ACHN (cell line): ENCODE measurements around the gene GRM4.

Source experiments
- DNase-seq: peaks from one replicate; pipeline ENCODE4 v3.0.0-alpha.2; 2015
- in situ Hi-C: cut with HindIII; loops from 2 replicates; pipeline ENCODE4 v1.10.0; 2017; ENCODE audit warnings: low sequenced_read_pairs, low pct_ligation_motif_present, low pct_unique_long_range_greater_than_20kb

The GRM4 gene

GRCh38 chr6:34096193-34096592 is 49.7 kb downstream of the GRM4 start:
- DNase-seq = no peak
- in situ Hi-C loops = no loop called here

GRCh38 chr6:34095741-34096140 is 50.1 kb downstream of the GRM4 start:
- DNase-seq = no peak
- in situ Hi-C loops = no loop called here

- DNase-seq = no peak
- in situ Hi-C loops = no loop called here
Measured at GRCh38 chr6:34095136-34095505, 50.8 kb downstream of the GRM4 start.

- in situ Hi-C loops = no loop called here
- DNase-seq = no peak
Measured at GRCh38 chr6:34094474-34095135, 51.3 kb downstream of the GRM4 start.

DNA sequence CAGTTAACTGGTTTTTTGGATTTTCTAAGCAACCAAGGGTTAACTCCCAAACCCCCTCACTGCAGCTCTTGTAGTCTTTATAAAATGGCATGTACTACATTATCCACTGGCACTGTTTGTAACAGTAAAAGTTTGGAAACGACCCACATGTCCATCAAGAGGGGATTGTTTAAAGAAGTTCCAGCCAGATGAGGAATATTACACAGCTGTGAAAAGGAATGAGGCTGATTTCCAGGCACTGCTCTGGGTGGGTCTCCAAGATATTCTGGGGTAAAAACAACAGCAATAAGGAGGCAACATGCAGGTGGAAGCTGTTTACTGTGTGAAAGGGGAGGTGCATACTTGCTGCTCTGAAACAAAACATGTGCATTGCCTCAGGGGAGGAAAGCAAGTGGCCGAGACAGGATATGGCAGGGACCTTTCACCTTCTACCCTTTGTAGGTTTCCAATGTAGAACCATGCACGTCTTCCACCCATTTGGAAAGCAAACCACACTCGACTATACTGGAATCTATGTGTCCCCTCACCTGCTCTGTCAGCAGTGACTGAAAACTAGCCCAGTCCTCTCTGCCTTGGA is 51.9 kb downstream of the GRM4 start:
- DNase-seq = no peak
- in situ Hi-C loops = no loop called here

- DNase-seq = no peak
- in situ Hi-C loops = no loop called here
Measured at GRCh38 chr6:34093206-34093605, 52.7 kb downstream of the GRM4 start.

GRCh38 chr6:34092631-34093030 is 53.3 kb downstream of the GRM4 start:
- in situ Hi-C loops = no loop called here
- no peak for DNase-seq

- in situ Hi-C loops = no loop called here
- DNase-seq = no peak
Measured at GRCh38 chr6:34090935-34091334, 55.0 kb downstream of the GRM4 start.

- in situ Hi-C loops = no loop called here
- no peak for DNase-seq
Measured at GRCh38 chr6:34090529-34090928, 55.4 kb downstream of the GRM4 start.

- in situ Hi-C loops = no loop called here
- DNase-seq = no peak
Measured at GRCh38 chr6:34086558-34086957, 59.3 kb downstream of the GRM4 start.

- DNase-seq = no peak
- in situ Hi-C loops = no loop called here
Measured at GRCh38 chr6:34085453-34086170, 60.3 kb downstream of the GRM4 start.

GRCh38 chr6:34084591-34085290 is 61.1 kb downstream of the GRM4 start:
- no peak for DNase-seq
- in situ Hi-C loops = no loop called here

- DNase-seq = no peak
- in situ Hi-C loops = no loop called here
Measured at GRCh38 chr6:34082864-34083626, 62.8 kb downstream of the GRM4 start.

DNA sequence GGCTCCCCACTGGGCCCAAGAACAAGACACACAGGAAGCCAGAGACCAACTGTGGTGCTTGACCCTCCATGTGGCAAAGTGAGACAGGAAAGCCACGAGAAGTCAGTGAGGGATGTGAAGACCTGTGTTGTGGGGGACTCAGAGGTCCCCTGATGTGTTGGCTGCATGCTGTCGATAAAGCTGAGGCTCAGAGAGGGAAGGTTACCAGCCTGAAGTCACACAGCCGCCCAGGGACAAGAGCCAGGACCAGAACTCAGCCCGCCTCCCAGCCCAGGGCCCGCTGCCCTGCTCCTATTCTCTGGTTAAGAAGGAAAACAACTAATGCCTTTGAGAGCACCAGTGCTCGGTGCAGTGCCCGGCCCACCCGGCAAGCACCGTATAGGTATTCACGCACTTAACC is 63.5 kb downstream of the GRM4 start:
- in situ Hi-C loops = no loop called here
- DNase-seq = no peak

GRCh38 chr6:34080357-34080756 is 65.5 kb downstream of the GRM4 start:
- in situ Hi-C loops = no loop called here

GRCh38 chr6:34079899-34080298 is 66.0 kb downstream of the GRM4 start:
- in situ Hi-C loops = no loop called here

More at GRCh38 chr6:34080357-34080756, 65.5 kb downstream of the GRM4 start:
- no peak for DNase-seq

DNA sequence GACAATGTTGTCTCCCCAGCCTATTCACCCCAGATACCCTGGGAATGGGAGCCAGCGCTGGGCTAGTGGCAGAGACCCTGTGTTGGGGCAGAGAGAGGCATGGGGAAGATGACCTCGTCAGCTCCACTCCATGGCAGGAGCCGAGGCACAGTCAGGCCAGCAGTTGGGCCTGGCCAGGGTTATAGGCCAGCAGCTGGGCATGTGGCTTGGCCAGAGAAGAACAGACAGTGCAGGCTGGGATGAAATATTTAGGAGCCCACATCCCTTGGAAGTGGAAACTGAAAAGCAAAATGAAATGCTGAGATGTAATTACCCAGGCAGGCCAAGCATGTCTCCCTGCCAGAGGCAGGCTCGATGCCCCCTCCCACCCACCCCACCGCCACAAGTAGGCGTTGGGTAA is 70.0 kb downstream of the GRM4 start:
- in situ Hi-C loops = no loop called here
- DNase-seq = no peak

More at GRCh38 chr6:34079899-34080298, 66.0 kb downstream of the GRM4 start:
- DNase-seq = no peak

DNA sequence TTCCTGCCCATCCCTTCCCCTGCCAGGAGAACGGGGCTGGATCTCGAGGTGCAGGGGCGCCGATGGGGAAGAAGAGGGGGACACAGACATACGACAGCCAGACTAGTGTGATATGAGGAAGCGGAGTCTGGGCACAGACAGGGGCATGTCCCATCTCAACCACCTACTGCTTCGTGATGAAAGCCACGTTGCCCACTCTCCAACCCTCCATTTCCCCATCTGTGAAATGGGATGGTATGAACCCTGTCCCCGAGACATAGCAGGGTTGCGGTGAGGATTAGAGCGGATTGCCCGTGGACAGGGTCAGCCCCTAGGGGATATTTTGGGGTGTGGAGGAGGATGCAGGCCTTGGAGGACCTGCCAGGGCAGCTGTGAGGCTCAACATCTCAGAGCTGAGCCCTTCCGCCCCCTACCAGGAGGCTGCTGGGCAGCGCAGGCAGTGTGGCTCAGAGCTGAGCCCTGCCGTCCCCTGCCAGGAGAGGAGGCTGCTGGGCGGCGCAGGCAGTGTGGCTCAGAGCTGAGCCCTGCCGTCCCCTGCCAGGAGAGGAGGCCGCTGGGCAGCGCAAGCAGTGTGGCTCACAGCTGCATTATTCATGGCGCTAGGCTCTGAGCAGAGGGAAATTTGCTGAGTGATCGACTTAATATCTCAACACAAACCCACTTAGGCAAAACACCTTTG is 71.7 kb downstream of the GRM4 start:
- in situ Hi-C loops = no loop called here
- no peak for DNase-seq
